GM19395 (cell line): ENCODE results near the gene PRSS56.

ENCODE experiments used
- ATAC-seq: cut with Tn5 transposase; IDR thresholded peaks from one replicate; pipeline ENCODE4 v1.9.1; 2021; ENCODE audit warnings: mild to moderate bottlenecking, moderate library complexity; ENCODE audit not compliant: unreplicated experiment

PRSS56 gene

GRCh38 chr2:232519581-232520438 is at the start of gene PRSS56:
TSS of gene PRSS56 (plus strand) at chr2:232520388. CDS start at chr2:232520599, 211 bp downstream.
- ATAC-seq = no peak

GRCh38 chr2:232473467-232473890 is 46.7 kb upstream of the PRSS56 start:
- no peak for ATAC-seq

GRCh38 chr2:232476045-232476444 is 44.1 kb upstream of the PRSS56 start:
- ATAC-seq = no peak

GRCh38 chr2:232476791-232477190 is 43.4 kb upstream of the PRSS56 start:
- no peak for ATAC-seq

GRCh38 chr2:232477751-232478510 is 42.3 kb upstream of the PRSS56 start:
- ATAC-seq = no peak

GRCh38 chr2:232478571-232479340 is 41.4 kb upstream of the PRSS56 start:
- ATAC-seq = no peak

- ATAC-seq = no peak
Observed at GRCh38 chr2:232479341-232480200, 40.6 kb upstream of the PRSS56 start.

GRCh38 chr2:232480201-232481190 is 39.7 kb upstream of the PRSS56 start:
- ATAC-seq = no peak

GRCh38 chr2:232481322-232482140 is 38.7 kb upstream of the PRSS56 start:
- ATAC-seq = no peak

- no peak for ATAC-seq
Observed at GRCh38 chr2:232482301-232483238, 37.6 kb upstream of the PRSS56 start.

- no peak for ATAC-seq
Observed at GRCh38 chr2:232483311-232483922, 36.8 kb upstream of the PRSS56 start.

- ATAC-seq = no peak
Observed at GRCh38 chr2:232483923-232484627, 36.1 kb upstream of the PRSS56 start.

- ATAC-seq = no peak
Observed at GRCh38 chr2:232484628-232485347, 35.4 kb upstream of the PRSS56 start.

- no peak for ATAC-seq
Observed at GRCh38 chr2:232485348-232485756, 34.8 kb upstream of the PRSS56 start.

GRCh38 chr2:232485757-232486557 is 34.2 kb upstream of the PRSS56 start:
- no peak for ATAC-seq
